ENCODE measurements around the gene KAZN. TPM values are rescaled to one million over a fixed set of nuclear protein-coding genes. Genes with fewer than 3 reads are reported as not detected.

The KAZN gene
- total RNA-seq, 2 experiments from 2014 or later: 0.22 to 0.55 TPM

DNA sequence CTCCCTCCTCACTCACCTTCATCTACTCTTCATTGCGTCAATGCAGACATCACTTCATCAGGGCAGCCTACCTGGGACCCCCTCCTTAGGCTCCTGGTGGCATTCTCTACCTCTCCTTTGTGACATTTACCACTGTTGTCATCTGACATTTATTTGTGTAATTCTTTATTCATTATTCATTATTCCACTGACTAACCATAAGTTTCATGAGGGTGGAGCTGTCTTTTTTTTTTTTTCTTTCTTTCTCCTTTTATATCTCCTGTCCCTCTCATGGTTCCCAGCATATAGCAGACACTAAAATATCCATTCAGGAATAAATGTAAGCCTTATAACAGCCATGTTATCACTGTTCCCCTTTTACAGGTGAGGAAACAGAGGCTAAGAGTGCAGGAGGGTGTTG is 126.8 kb downstream of the KAZN start:
- H3K4me1 ChIP-seq (ENCODE audit: insufficient read depth, low read length): no peaks in the 10 kb centered on the region
- H3K4me1 Mint-ChIP-seq (ENCODE audit: low read depth): no peaks in the 10 kb centered on the region
- H3K27ac ChIP-seq (ENCODE audit: low read depth in 1 of 2, low read length in 2 of 2): no peak overlapping the region
- no peaks in the 10 kb centered on the region for H3K27me3 ChIP-seq (ENCODE audit: control insufficient read depth in 1 of 2, insufficient read depth in 2 of 2, low read length in 2 of 2)
- no peak overlapping the region for H3K4me3 Mint-ChIP-seq
- POLR2A ChIA-PET: no interaction called here
- no peaks in the 10 kb centered on the region for H3K27me3 Mint-ChIP-seq
- no peak for TF ChIP-seq CTCF (IDR thresholded peaks at IDR 0.05)
- H3K9me3 ChIP-seq (ENCODE audit: control insufficient read depth in 1 of 2, insufficient read depth in 1 of 2, low read length in 2 of 2): peaks cover 0 to 4% of the 10 kb centered on the region in 2 experiments
- peaks cover 2% of the 10 kb centered on the region for H3K9me3 Mint-ChIP-seq
- H3K4me3 ChIP-seq (ENCODE audit: low read length): no peak overlapping the region
- no peaks in the 10 kb centered on the region for H3K36me3 ChIP-seq (ENCODE audit: insufficient read depth, low read length)
- H3K36me3 Mint-ChIP-seq (ENCODE audit: low read depth): no peaks in the 10 kb centered on the region
- ATAC-seq (ENCODE audit: poor library complexity) (no peak), DNase-seq (no peak)
- CTCF ChIA-PET: no interaction called here
- no peak overlapping the region for H3K27ac Mint-ChIP-seq
- intact Hi-C loops (cut with DNase I, micrococcal nuclease): no loop called here

- ChIA-PET CTCF (no interaction called here), POLR2A (no interaction called here)
- H3K27me3 ChIP-seq (ENCODE audit: control insufficient read depth in 1 of 2, insufficient read depth in 2 of 2, low read length in 2 of 2): no peaks in the 10 kb centered on the region
- Mint-ChIP-seq H3K4me1 (ENCODE audit: low read depth) (no peaks in the 10 kb centered on the region), H3K27me3 (no peaks in the 10 kb centered on the region), H3K4me3 (no peak overlapping the region), H3K36me3 (ENCODE audit: low read depth) (no peaks in the 10 kb centered on the region), H3K9me3 (peaks cover 2% of the 10 kb centered on the region), H3K27ac (no peak overlapping the region)
- TF ChIP-seq CTCF (IDR thresholded peaks at IDR 0.05): no peak
- DNase-seq: no peak
- no peak overlapping the region for H3K27ac ChIP-seq (ENCODE audit: low read depth in 1 of 2, low read length in 2 of 2)
- intact Hi-C loops (cut with DNase I, micrococcal nuclease): no loop called here
- no peak for ATAC-seq (ENCODE audit: poor library complexity)
- H3K4me3 ChIP-seq (ENCODE audit: low read length): no peak overlapping the region
- H3K9me3 ChIP-seq (ENCODE audit: control insufficient read depth in 1 of 2, insufficient read depth in 1 of 2, low read length in 2 of 2): peaks cover 0 to 4% of the 10 kb centered on the region in 2 experiments
- H3K36me3 ChIP-seq (ENCODE audit: insufficient read depth, low read length): no peaks in the 10 kb centered on the region
- no peaks in the 10 kb centered on the region for H3K4me1 ChIP-seq (ENCODE audit: insufficient read depth, low read length)
Observed at GRCh38 chr1:14725695-14726094, 127.2 kb downstream of the KAZN start.

DNA sequence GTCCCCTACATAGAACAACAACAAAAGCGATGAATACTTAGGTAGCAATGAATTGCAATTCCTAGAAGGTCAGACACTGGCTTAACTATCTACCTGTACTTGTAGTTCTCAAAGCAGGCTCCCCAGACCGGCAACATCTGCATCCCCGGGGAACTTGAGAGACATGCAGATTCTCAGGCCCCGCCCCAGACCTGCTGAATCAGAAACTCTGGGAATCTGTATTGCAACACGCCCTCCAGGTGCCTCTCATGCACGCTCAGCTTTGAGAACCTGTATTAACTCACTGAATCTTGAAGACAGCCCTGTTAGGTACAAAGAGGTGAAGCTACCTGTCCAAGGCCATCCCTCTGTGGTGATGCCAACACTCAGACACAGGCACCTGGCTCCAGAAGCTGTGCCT is 128.1 kb downstream of the KAZN start:
- no peaks in the 10 kb centered on the region for H3K4me1 ChIP-seq (ENCODE audit: insufficient read depth, low read length)
- H3K9me3 ChIP-seq (ENCODE audit: control insufficient read depth in 1 of 2, insufficient read depth in 1 of 2, low read length in 2 of 2): peaks cover 0 to 4% of the 10 kb centered on the region in 2 experiments
- no peak for TF ChIP-seq CTCF (IDR thresholded peaks at IDR 0.05)
- no peak overlapping the region for H3K27ac Mint-ChIP-seq
- DNase-seq: no peak
- intact Hi-C loops (cut with DNase I, micrococcal nuclease): no loop called here
- ChIA-PET CTCF (no interaction called here), POLR2A (no interaction called here)
- no peaks in the 10 kb centered on the region for H3K27me3 Mint-ChIP-seq
- peaks cover 2% of the 10 kb centered on the region for H3K9me3 Mint-ChIP-seq
- H3K27me3 ChIP-seq (ENCODE audit: control insufficient read depth in 1 of 2, insufficient read depth in 2 of 2, low read length in 2 of 2): no peaks in the 10 kb centered on the region
- no peaks in the 10 kb centered on the region for H3K4me1 Mint-ChIP-seq (ENCODE audit: low read depth)
- no peak overlapping the region for H3K4me3 ChIP-seq (ENCODE audit: low read length)
- H3K36me3 ChIP-seq (ENCODE audit: insufficient read depth, low read length): no peaks in the 10 kb centered on the region
- no peak overlapping the region for H3K27ac ChIP-seq (ENCODE audit: low read depth in 1 of 2, low read length in 2 of 2)
- H3K36me3 Mint-ChIP-seq (ENCODE audit: low read depth): no peaks in the 10 kb centered on the region
- no peak overlapping the region for H3K4me3 Mint-ChIP-seq
- no peak for ATAC-seq (ENCODE audit: poor library complexity)

Data from CD4-positive, alpha-beta T cell (primary cell).